Measurements from ENCODE around the gene NPHP4. TPM values are rescaled to one million over a fixed set of nuclear protein-coding genes. Genes with fewer than 3 reads are reported as not detected.

NPHP4 gene
- total RNA-seq, 4 donors from 2014 or later = 9.2 to 35.5 (median 18.3) TPM

- H3K4me3 ChIP-seq = no peak overlapping the region
- no peak overlapping the region for H3K27ac ChIP-seq
- DNase-seq = no peak
- H3K9me3 ChIP-seq = no peaks in the 10 kb centered on the region
- H3K4me1 ChIP-seq = no peaks in the 10 kb centered on the region
- TF ChIP-seq POLR2A (IDR thresholded peaks at IDR 0.05) (no peak), CTCF (IDR thresholded peaks at IDR 0.05) (no peak)
- no peaks in the 10 kb centered on the region for H3K27me3 ChIP-seq
- H3K36me3 ChIP-seq = no peaks in the 10 kb centered on the region
Measured at GRCh38 chr1:6011946-6012258, 19.7 kb upstream of the NPHP4 start.

GRCh38 chr1:6011161-6011945 lies 19.1 kb upstream of the NPHP4 start:
- TF ChIP-seq POLR2A (IDR thresholded peaks at IDR 0.05) (no peak), CTCF (IDR thresholded peaks at IDR 0.05) (no peak)
- Histone ChIP-seq H3K27me3 (no peaks in the 10 kb centered on the region), H3K4me3 (no peak overlapping the region), H3K4me1 (no peaks in the 10 kb centered on the region), H3K9me3 (no peaks in the 10 kb centered on the region), H3K27ac (no peak overlapping the region), H3K36me3 (no peaks in the 10 kb centered on the region)
- no peak for DNase-seq

- H3K4me1 ChIP-seq = no peaks in the 10 kb centered on the region
- DNase-seq = no peak
- no peaks in the 10 kb centered on the region for H3K27me3 ChIP-seq
- H3K36me3 ChIP-seq = no peaks in the 10 kb centered on the region
- H3K27ac ChIP-seq = no peak overlapping the region
- H3K4me3 ChIP-seq = no peak overlapping the region
- TF ChIP-seq POLR2A (IDR thresholded peaks at IDR 0.05) (no peak), CTCF (IDR thresholded peaks at IDR 0.05) (no peak)
- no peaks in the 10 kb centered on the region for H3K9me3 ChIP-seq
Measured at GRCh38 chr1:6010554-6010953, 18.3 kb upstream of the NPHP4 start.

- H3K4me1 ChIP-seq = no peaks in the 10 kb centered on the region
- H3K36me3 ChIP-seq = no peaks in the 10 kb centered on the region
- H3K9me3 ChIP-seq = no peaks in the 10 kb centered on the region
- H3K27me3 ChIP-seq = no peaks in the 10 kb centered on the region
- no peak for TF ChIP-seq POLR2A (IDR thresholded peaks at IDR 0.05)
- no peak for TF ChIP-seq CTCF (IDR thresholded peaks at IDR 0.05)
- DNase-seq = no peak
- H3K4me3 ChIP-seq = no peak overlapping the region
- H3K27ac ChIP-seq = no peak overlapping the region
Measured at GRCh38 chr1:6009120-6010040, 17.2 kb upstream of the NPHP4 start.

GRCh38 chr1:6008696-6009095 lies 16.5 kb upstream of the NPHP4 start:
- Histone ChIP-seq H3K4me1 (no peaks in the 10 kb centered on the region), H3K4me3 (no peak overlapping the region), H3K36me3 (no peaks in the 10 kb centered on the region), H3K27me3 (no peaks in the 10 kb centered on the region), H3K9me3 (no peaks in the 10 kb centered on the region), H3K27ac (no peak overlapping the region)
- no peak for TF ChIP-seq CTCF (IDR thresholded peaks at IDR 0.05)
- no peak for TF ChIP-seq POLR2A (IDR thresholded peaks at IDR 0.05)
- DNase-seq = no peak
